ENCODE results near the gene ECE2. TPM values are rescaled to one million over a fixed set of nuclear protein-coding genes. Genes with fewer than 3 reads are reported as not detected.

ECE2 gene
- total RNA-seq, 4 donors from 2014 or later, result not detected

GRCh38 chr3:184234224-184234623 is 41.6 kb upstream of the ECE2 start:
- DNase-seq, result peak; percentile 99 to 100
- intact Hi-C loops (cut with DNase I), result loop anchor here (10.0 kb wide), 1 partner anchor 51 kb away; no protein-coding TSS in a partner anchor

GRCh38 chr3:184234671-184235380 is 41.0 kb upstream of the ECE2 start:
- Histone ChIP-seq H3K4me3 (replicated peaks in 1 of 3) (no peak overlapping the region), H3K9me3 (no peaks in the 10 kb centered on the region), H3K27ac (no peak overlapping the region), H3K4me1 (peaks cover 5 to 21% of the 10 kb centered on the region in 2 donors), H3K36me3 (no peaks in the 10 kb centered on the region), H3K27me3 (peaks cover 6% of the 10 kb centered on the region)
- DNase-seq, result no peak
- TF ChIP-seq CTCF (IDR thresholded peaks at IDR 0.05) (no peak), POLR2A (IDR thresholded peaks at IDR 0.05) (no peak)
- intact Hi-C loops (cut with DNase I), result loop anchor here (10.0 kb wide), 1 partner anchor 50 kb away; no protein-coding TSS in a partner anchor
- 83 to 87% methylated on average over 6 to 17 of the region's 19 CpGs for WGBS, 2 donors

More at GRCh38 chr3:184234224-184234623, 41.6 kb upstream of the ECE2 start:
- Histone ChIP-seq H3K36me3 (no peaks in the 10 kb centered on the region), H3K9me3 (no peaks in the 10 kb centered on the region), H3K27ac (no peak overlapping the region), H3K27me3 (peaks cover 6% of the 10 kb centered on the region), H3K4me1 (peaks cover 9 to 24% of the 10 kb centered on the region in 2 donors), H3K4me3 (replicated peaks in 1 of 3) (no peak overlapping the region)
- WGBS, 2 donors, result 0 to 17% methylated on average over 2 to 4 of the region's 4 CpGs
- TF ChIP-seq CTCF (IDR thresholded peaks at IDR 0.05) (peak in 4 of 6 experiments; percentile 42 to 67 (median 50)), POLR2A (IDR thresholded peaks at IDR 0.05) (no peak)

GRCh38 chr3:184235381-184236032 is 40.3 kb upstream of the ECE2 start:
- intact Hi-C loops (cut with DNase I), result loop anchor here (10.0 kb wide), 1 partner anchor 49 kb away; no protein-coding TSS in a partner anchor
- 32 to 59% methylated on average over 4 of the region's 4 CpGs for WGBS, 2 donors
- Histone ChIP-seq H3K36me3 (no peaks in the 10 kb centered on the region), H3K4me3 (replicated peaks in 1 of 3) (no peak overlapping the region), H3K27me3 (peaks cover 6% of the 10 kb centered on the region), H3K9me3 (no peaks in the 10 kb centered on the region), H3K27ac (no peak overlapping the region), H3K4me1 (peaks cover 0 to 14% of the 10 kb centered on the region in 2 donors)
- TF ChIP-seq POLR2A (IDR thresholded peaks at IDR 0.05), result no peak
- no peak for TF ChIP-seq CTCF (IDR thresholded peaks at IDR 0.05)
- no peak for DNase-seq

- WGBS, 2 donors, result 61 to 65% methylated on average over 12 to 13 of the region's 14 CpGs
- Histone ChIP-seq H3K36me3 (no peaks in the 10 kb centered on the region), H3K27ac (no peak overlapping the region), H3K9me3 (no peaks in the 10 kb centered on the region), H3K27me3 (peaks cover 6% of the 10 kb centered on the region), H3K4me1 (peaks cover 0 to 9% of the 10 kb centered on the region in 2 donors), H3K4me3 (replicated peaks in 1 of 3) (no peak overlapping the region)
- intact Hi-C loops (cut with DNase I), result loop anchor here (10.0 kb wide), 1 partner anchor 49 kb away; no protein-coding TSS in a partner anchor
- no peak for TF ChIP-seq POLR2A (IDR thresholded peaks at IDR 0.05)
- no peak for TF ChIP-seq CTCF (IDR thresholded peaks at IDR 0.05)
- no peak for DNase-seq
Observed at GRCh38 chr3:184236033-184236410, 39.8 kb upstream of the ECE2 start.

- H3K27ac ChIP-seq, result no peak overlapping the region
- no peak for TF ChIP-seq CTCF (IDR thresholded peaks at IDR 0.05)
- no peak for TF ChIP-seq POLR2A (IDR thresholded peaks at IDR 0.05)
- H3K4me3 ChIP-seq (replicated peaks in 1 of 3), result no peak overlapping the region
- H3K4me1 ChIP-seq, result peaks cover 5 to 14% of the 10 kb centered on the region in 2 donors
- H3K36me3 ChIP-seq, result no peaks in the 10 kb centered on the region
- WGBS, 2 donors, result 77 to 85% methylated on average over 3 of the region's 3 CpGs
- intact Hi-C loops (cut with DNase I), result loop anchor here (10.0 kb wide), 1 partner anchor 48 kb away; no protein-coding TSS in a partner anchor
- DNase-seq, result no peak
- H3K27me3 ChIP-seq, result peaks cover 3% of the 10 kb centered on the region
- no peaks in the 10 kb centered on the region for H3K9me3 ChIP-seq
Observed at GRCh38 chr3:184236636-184237035, 39.2 kb upstream of the ECE2 start.

All from thyroid gland (tissue), 4 donors.